ACC112 (cell line): ENCODE measurements around the gene CHRM1.
"Not testable (repeated sequence)": the region's sequence is repeated elsewhere in the genome, so short reads cannot be mapped to it uniquely, and the experiment has no call there.

Source experiments
- H2AFZ ChIP-seq: fragments of 200-600 bp; sonication (generic); one replicate; pipeline ENCODE4 v1.6.0; 2017; ENCODE audit warnings: antibody characterized with exemption, low read length; ENCODE audit not compliant: unreplicated experiment
- H3K27ac ChIP-seq: fragments of 200-600 bp; sonication (generic); 2 replicates; pipeline ENCODE4 v1.5.1; 2014; ENCODE audit warnings: low read depth, mild to moderate bottlenecking, antibody characterized with exemption, low read length, moderate library complexity
- H3K27me3 ChIP-seq: fragments of 200-600 bp; sonication (generic); 2 replicates; pipeline ENCODE4 v1.6.1; 2014; ENCODE audit warnings: mild to moderate bottlenecking, antibody characterized with exemption, low read length, moderate library complexity, mixed read lengths; ENCODE audit not compliant: insufficient read depth
- H3K36me3 ChIP-seq: fragments of 200-600 bp; sonication (generic); 2 replicates; pipeline ENCODE4 v1.6.1; 2016; ENCODE audit warnings: mild to moderate bottlenecking, antibody characterized with exemption, low read length, moderate library complexity, mixed read lengths; ENCODE audit not compliant: insufficient read depth
- H3K4me1 ChIP-seq: fragments of 200-600 bp; sonication (generic); one replicate; pipeline ENCODE4 v1.6.1; 2016; ENCODE audit warnings: low read length, mixed read lengths; ENCODE audit not compliant: insufficient read depth, unreplicated experiment, control insufficient read depth
- H3K4me3 ChIP-seq: fragments of 200-600 bp; sonication (generic); 2 replicates; pipeline ENCODE4 v1.5.1; 2014; ENCODE audit warnings: mild to moderate bottlenecking, low read depth, low read length
- H3K79me2 ChIP-seq: fragments of 200-600 bp; sonication (generic); one replicate; pipeline ENCODE4 v1.6.0; 2016; ENCODE audit warnings: low read length; ENCODE audit not compliant: control insufficient read depth, unreplicated experiment, insufficient read depth

The CHRM1 gene

GRCh38 chr11:62874851-62875250 lies 46.3 kb downstream of the CHRM1 start:
- H3K4me1 ChIP-seq: peaks cover 13% of the 10 kb centered on the region
- H3K79me2 ChIP-seq: peaks cover 10% of the 10 kb centered on the region
- H3K4me3 ChIP-seq: no peak overlapping the region
- no peaks in the 10 kb centered on the region for H3K36me3 ChIP-seq
- no peak overlapping the region for H2AFZ ChIP-seq
- no peak overlapping the region for H3K27ac ChIP-seq
- no peaks in the 10 kb centered on the region for H3K27me3 ChIP-seq

- Histone ChIP-seq H3K36me3 (no peaks in the 10 kb centered on the region), H3K4me1 (peaks cover 7% of the 10 kb centered on the region), H3K27ac (no peak overlapping the region), H3K4me3 (no peak overlapping the region), H2AFZ (no peak overlapping the region), H3K27me3 (no peaks in the 10 kb centered on the region), H3K79me2 (peaks cover 56% of the 10 kb centered on the region)
Measured at GRCh38 chr11:62865635-62866034, 55.5 kb downstream of the CHRM1 start.

- no peaks in the 10 kb centered on the region for H3K36me3 ChIP-seq
- peaks cover 58% of the 10 kb centered on the region for H3K79me2 ChIP-seq
- H3K27ac ChIP-seq: no peak overlapping the region
- no peak overlapping the region for H3K4me3 ChIP-seq
- H3K27me3 ChIP-seq: no peaks in the 10 kb centered on the region
- H2AFZ ChIP-seq: no peak overlapping the region
- H3K4me1 ChIP-seq: peaks cover 7% of the 10 kb centered on the region
Measured at GRCh38 chr11:62863687-62864335, 57.4 kb downstream of the CHRM1 start.

GRCh38 chr11:62861564-62862192 lies 59.5 kb downstream of the CHRM1 start:
- H2AFZ ChIP-seq, H3K27me3 ChIP-seq, H3K27ac ChIP-seq, H3K4me3 ChIP-seq, H3K36me3 ChIP-seq: not testable (repeated sequence)
- peaks cover 18% of the 10 kb centered on the region for H3K4me1 ChIP-seq
- H3K79me2 ChIP-seq: peaks cover 72% of the 10 kb centered on the region

- Histone ChIP-seq H3K4me1 (peaks cover 18% of the 10 kb centered on the region), H3K27me3 (no peaks in the 10 kb centered on the region), H3K36me3 (no peaks in the 10 kb centered on the region), H3K27ac (no peak overlapping the region), H2AFZ (no peak overlapping the region), H3K4me3 (no peak overlapping the region), H3K79me2 (peaks cover 74% of the 10 kb centered on the region)
Measured at GRCh38 chr11:62860835-62861563, 60.2 kb downstream of the CHRM1 start.

- Histone ChIP-seq H3K4me1 (peaks cover 18% of the 10 kb centered on the region), H3K79me2 (peaks cover 75% of the 10 kb centered on the region), H3K36me3 (peaks cover 10% of the 10 kb centered on the region)
- not testable (repeated sequence) for H3K27ac ChIP-seq, H3K27me3 ChIP-seq, H2AFZ ChIP-seq, H3K4me3 ChIP-seq
Measured at GRCh38 chr11:62859281-62859703, 61.9 kb downstream of the CHRM1 start.
